NOMO-1 treated with DMSO at 0.1 percent for 48 hours (cell line): ENCODE measurements around the gene FBP1.

Experiments used
- DNase-seq: peaks from one replicate; lab custom pipeline; 2025; ENCODE audit not compliant: unreplicated experiment; lab: John Stamatoyannopoulos, UW

FBP1 gene

GRCh38 chr9:94639061-94639998 lies at the start of gene FBP1:
Gene FBP1, minus strand, starts transcription at chr9:94639518. Its CDS starts 208 bp downstream, at chr9:94639310.
- peak; percentile 90 for DNase-seq

DNA sequence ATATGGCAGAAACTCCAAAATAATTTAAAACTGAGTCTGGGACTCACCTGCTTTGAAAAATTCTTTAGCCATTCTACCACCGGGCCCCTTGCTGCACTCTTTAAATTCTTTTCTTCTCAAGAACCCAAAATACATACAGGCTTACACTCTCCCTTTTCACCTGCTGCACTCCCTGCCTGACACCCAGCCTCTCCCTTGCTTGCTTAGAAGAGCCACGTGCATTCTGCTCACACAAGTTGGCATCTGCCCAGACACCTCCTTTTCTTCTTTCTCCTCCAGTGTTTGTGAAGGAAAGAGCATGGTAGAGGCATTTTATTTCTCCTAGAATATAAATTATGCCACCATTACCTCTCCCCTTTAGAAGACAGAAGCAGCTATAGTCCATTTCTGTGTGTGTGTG lies 48.1 kb upstream of the FBP1 start:
- no peak for DNase-seq

DNA sequence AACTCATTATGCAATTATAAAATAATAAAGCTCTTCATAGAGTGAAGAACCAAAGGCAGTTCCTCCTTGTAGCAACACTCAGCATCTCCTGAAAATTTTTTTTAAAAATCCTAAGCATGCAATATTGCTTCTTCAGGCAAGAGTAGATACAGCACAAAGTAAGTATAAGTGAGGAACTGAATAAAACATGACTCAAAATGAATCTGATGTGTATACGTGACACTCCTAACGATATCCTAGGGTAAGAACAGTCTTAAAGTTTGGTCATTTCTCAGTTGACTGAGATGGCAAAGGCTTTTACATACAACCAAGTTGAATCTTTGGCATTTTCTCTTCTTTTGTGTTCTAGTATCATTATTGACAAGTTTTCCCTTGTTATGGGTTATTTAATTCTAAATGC lies 46.0 kb upstream of the FBP1 start:
- DNase-seq, result no peak

DNA sequence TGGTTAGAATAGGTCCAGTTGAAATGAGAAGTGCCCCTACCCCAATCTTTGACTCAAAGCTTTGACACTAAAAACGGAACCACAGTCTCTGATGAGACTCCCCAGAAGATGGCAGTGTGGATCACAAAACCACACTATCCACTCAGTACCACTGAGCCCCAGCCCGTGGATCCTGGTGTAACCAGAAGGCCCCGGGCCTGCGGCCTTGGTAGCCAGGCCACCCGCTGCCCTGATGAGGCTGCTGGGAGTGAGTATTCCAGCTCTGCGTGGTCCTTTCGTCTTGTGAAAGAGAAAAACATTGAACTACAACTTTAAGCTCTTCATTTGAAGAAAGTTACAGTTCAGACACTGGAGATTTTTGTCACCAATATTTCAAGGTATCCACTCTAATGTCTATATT lies 42.2 kb upstream of the FBP1 start:
- DNase-seq, result peak; percentile 44

GRCh38 chr9:94680621-94681020 lies 41.3 kb upstream of the FBP1 start:
- DNase-seq, result no peak

GRCh38 chr9:94680020-94680419 lies 40.7 kb upstream of the FBP1 start:
- no peak for DNase-seq

- DNase-seq, result no peak
Measured at GRCh38 chr9:94679587-94679986, 40.3 kb upstream of the FBP1 start.

DNA sequence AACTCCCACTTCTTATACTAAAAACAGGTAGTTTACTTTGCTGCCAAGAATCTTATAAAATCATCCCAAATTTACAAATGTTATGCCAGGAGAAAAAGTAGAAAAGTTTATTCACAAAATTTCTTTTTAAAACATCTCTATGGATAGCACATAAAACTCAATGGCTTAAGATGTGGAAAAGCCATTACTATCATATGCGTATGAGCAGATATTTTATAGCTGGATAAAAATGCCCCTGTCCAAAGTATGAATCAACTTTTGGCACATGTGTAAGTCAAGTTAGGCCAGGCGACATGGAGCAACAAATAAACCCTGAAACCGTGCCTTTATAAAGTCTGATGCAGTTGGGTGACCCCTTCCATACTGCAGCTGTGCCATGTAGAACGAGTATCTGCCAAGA lies 38.6 kb upstream of the FBP1 start:
- DNase-seq, result no peak

DNA sequence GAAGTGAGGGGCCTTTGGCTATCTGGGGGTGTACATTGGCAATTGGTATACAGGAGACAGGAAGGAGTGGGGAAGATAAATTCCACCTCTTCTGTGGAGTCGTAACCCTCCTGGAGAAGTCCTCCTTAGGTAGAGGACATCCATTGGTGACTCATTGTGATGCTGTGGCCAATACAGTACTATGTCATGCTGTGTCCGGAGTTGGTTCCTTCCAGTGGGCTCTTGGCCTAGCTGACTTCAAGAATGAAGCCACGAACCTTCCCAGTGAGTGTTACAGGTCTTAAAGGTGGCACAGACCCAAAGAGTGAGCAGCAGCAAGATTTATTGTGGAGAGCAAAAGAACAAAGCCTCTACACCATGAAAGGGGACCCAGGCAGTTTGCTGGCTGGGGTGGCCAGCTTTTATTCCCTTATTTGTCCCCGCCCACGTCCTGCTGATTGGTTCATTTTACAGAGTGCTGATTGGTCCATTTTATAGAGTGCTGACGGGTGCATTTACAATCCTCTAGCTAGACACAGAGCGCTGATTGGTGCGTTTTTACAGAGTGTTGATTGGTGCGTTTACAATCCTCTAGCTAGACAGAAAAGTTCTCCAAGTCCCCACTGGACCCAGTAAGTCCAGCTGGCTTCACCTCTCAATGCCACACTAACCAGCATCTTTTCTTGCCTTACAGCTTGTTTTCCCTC lies 37.3 kb upstream of the FBP1 start:
- no peak for DNase-seq

GRCh38 chr9:94675008-94675881 lies 35.9 kb upstream of the FBP1 start:
- no peak for DNase-seq

GRCh38 chr9:94672811-94673487 lies 33.6 kb upstream of the FBP1 start:
- DNase-seq, result no peak

DNA sequence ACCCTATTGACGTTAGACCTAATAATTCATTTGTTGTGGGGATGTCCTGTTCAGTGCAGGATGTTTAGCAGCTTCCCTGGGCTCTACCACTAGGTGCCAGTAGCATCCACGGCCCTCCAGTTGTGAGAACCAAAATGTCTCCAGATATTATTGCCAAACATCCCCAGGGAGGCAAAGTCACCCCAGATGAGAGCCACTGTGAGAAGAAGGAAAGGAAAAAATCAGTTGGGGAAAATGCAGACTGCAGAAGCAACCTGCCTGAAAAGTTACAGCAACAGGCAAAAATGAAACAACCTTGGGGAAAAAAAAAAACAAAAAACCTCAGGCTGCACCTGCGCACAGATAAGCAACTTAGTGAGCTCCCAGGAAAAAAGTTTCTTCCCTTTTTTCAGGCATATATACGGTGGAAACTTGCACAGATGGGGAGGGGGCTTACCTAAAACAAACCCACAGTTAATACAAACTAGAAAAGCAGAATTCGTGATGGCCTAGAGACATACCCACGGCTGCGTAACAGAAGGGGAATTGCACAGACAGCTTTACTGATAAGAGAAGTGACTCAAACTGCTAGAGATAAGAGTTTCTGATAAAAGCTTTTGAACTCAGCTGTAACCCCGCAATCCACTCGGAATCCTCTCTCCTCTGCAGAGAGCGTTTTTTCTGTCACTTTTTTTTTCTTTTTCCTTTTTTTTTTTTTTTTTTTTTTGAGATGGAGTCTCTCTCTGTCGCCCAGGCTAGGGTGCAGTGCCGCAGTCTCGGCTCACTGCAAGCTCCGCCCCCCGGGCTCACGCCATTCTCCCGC lies 29.8 kb upstream of the FBP1 start:
- peak; percentile 89 for DNase-seq

- no peak for DNase-seq
Measured at GRCh38 chr9:94668418-94668927, 29.2 kb upstream of the FBP1 start.

DNA sequence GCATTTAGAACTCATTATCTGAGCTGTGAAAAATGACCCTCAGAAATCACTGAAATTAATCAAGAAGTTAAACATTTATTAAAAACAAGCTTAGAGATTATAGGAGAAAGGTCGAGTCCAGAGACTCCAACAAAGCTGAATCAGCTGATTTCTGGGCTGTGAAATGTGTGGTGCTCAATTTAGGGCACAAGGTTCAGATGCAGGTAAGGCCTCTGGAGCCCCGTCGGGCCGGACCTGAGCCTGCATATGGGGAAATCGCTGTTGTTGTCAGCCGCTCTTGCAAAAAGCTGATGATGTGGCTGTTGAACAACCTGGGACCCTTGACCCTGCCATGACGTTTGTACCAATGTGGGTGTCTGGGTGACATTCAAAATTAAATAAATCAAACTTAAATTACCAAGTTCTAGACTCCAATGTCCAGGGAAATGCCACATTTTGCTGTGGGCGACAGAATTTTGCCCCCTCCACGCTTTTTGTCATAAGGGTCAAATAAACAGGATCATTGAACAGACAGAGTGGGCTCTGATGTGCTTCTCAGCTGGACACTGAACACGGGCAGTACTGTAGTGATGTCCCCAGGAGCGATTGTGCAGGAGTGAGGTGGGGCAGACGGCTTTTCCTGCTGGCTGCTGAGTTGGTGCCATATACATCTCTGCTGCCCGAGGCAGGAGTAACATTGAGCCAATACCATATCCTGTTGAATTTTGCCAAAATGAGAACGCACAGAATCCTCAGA lies 27.2 kb upstream of the FBP1 start:
- no peak for DNase-seq

- DNase-seq, result no peak
Measured at GRCh38 chr9:94665613-94666012, 26.3 kb upstream of the FBP1 start.

DNA sequence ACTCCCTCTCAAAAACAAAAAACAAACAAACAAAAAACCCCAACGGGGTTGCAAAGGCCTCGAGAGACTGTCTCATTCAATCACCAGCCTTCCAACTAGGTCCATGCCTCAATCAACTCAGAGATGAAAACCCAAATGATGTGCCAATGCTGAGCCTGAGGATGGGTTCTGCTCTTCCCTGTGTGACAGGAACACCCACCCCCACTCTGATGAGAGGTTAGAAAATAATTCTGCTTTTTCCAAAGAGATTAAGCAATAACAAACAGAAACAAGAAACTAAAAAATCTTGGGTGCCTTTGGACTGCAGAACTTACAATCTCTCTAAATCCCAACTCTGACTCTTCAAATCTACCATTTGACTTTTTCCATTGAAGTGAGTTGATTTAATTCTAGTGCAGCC lies 25.5 kb upstream of the FBP1 start:
- DNase-seq, result no peak

- no peak for DNase-seq
Measured at GRCh38 chr9:94663640-94664039, 24.3 kb upstream of the FBP1 start.

DNA sequence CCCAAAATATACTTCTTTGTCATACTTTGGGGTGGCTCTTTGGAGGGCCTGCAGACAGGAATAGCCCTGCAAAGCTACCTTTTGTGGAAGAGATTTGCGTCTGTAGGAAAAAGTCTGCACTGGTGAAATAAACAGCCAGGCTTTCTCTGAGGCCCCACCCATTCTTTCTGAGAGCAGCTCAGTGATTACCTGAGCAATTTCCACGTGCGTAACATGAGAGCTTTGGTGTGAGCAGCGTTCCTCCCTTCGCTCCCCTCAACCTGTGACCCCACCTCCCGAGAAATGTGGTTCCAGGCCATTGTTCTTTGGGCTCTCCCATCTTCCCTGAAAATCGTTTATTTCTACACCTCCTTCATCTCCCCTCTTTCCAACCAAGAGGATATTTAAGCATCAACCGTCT lies 23.8 kb upstream of the FBP1 start:
- DNase-seq, result no peak
